A172 (cell line): ENCODE results near the gene MYO18B. TPM values are rescaled to one million over a fixed set of nuclear protein-coding genes. Genes with fewer than 3 reads are reported as not detected.

Experiments
- DNase-seq: peaks from one replicate; pipeline ENCODE4 v3.0.0-alpha.2; 2015; ENCODE audit warnings: low spot score
- total RNA-seq: library from RNA; depleted of rRNA; stranded (reverse); fragments of >200 nt; shearing (Covaris generic); gene quantifications from 2 replicates; pipeline ENCODE4 v1.2.3, GENCODE V29; 2014

The MYO18B gene
- total RNA-seq, 1 experiment from 2014 or later, result not detected

GRCh38 chr22:25748140-25748539, 6.2 kb downstream of the MYO18B start:
- no peak for DNase-seq

- DNase-seq, result no peak
These were observed 6.7 kb downstream of the MYO18B start for GRCh38 chr22:25748704-25749103.

- no peak for DNase-seq
These were observed 7.6 kb downstream of the MYO18B start for GRCh38 chr22:25749420-25750169.

- DNase-seq, result no peak
These were observed 8.7 kb downstream of the MYO18B start for GRCh38 chr22:25750569-25751173.

GRCh38 chr22:25751174-25751581, 9.2 kb downstream of the MYO18B start:
- DNase-seq, result no peak

- DNase-seq, result no peak
These were observed 10.7 kb downstream of the MYO18B start for GRCh38 chr22:25752615-25753214.

- DNase-seq, result no peak
These were observed 11.3 kb downstream of the MYO18B start for GRCh38 chr22:25753252-25753651.

- peak; percentile 91 for DNase-seq
These were observed 12.7 kb downstream of the MYO18B start for GRCh38 chr22:25754527-25755202.

GRCh38 chr22:25757686-25758085, 15.7 kb downstream of the MYO18B start:
- no peak for DNase-seq

- DNase-seq, result no peak
These were observed 16.3 kb downstream of the MYO18B start for GRCh38 chr22:25758316-25758715.

- DNase-seq, result peak; percentile 95
These were observed 17.8 kb downstream of the MYO18B start for GRCh38 chr22:25759825-25760231.

- no peak for DNase-seq
These were observed 18.3 kb downstream of the MYO18B start for GRCh38 chr22:25760294-25760693.

- no peak for DNase-seq
These were observed 19.0 kb downstream of the MYO18B start for GRCh38 chr22:25760848-25761595.

- DNase-seq, result no peak
These were observed 20.2 kb downstream of the MYO18B start for GRCh38 chr22:25762147-25762546.

GRCh38 chr22:25763239-25763777, 21.3 kb downstream of the MYO18B start:
- peak; percentile 55 for DNase-seq

GRCh38 chr22:25764270-25765015, 22.5 kb downstream of the MYO18B start:
- no peak for DNase-seq

- DNase-seq, result no peak
These were observed 23.0 kb downstream of the MYO18B start for GRCh38 chr22:25765016-25765367.

- DNase-seq, result no peak
These were observed 23.8 kb downstream of the MYO18B start for GRCh38 chr22:25765801-25766200.

- no peak for DNase-seq
These were observed 24.4 kb downstream of the MYO18B start for GRCh38 chr22:25766418-25766817.

- no peak for DNase-seq
These were observed 28.3 kb downstream of the MYO18B start for GRCh38 chr22:25770333-25770732.

- no peak for DNase-seq
These were observed 30.3 kb downstream of the MYO18B start for GRCh38 chr22:25772288-25772687.
